ENCODE data around the gene KIZ. TPM values are rescaled to one million over a fixed set of nuclear protein-coding genes. Genes with fewer than 3 reads are reported as not detected.

The KIZ gene
- total and polyA plus RNA-seq, 7 donors, result 5.1 to 291 (median 171) TPM

GRCh38 chr20:21137078-21137477, 11.2 kb downstream of the KIZ start:
- H3K4me3 ChIP-seq, result no peak overlapping the region
- H3K36me3 ChIP-seq, result peaks cover 0 to 51% (median 7%) of the 10 kb centered on the region in 4 donors
- no peaks in the 10 kb centered on the region for H3K9me3 ChIP-seq
- intact Hi-C loops (cut with DNase I), result no loop called here
- no peak for DNase-seq
- 88 to 90% methylated on average over 1 of the region's 1 CpG for WGBS, 2 donors
- peaks cover 0 to 18% (median 13%) of the 10 kb centered on the region in 4 donors for H3K4me1 ChIP-seq
- no peaks in the 10 kb centered on the region for H3K27me3 ChIP-seq
- TF ChIP-seq POLR2A (IDR thresholded peaks at IDR 0.05), result no peak
- no peak for TF ChIP-seq POLR2AphosphoS5 (IDR thresholded peaks at IDR 0.05)
- no peak for TF ChIP-seq EP300 (IDR thresholded peaks at IDR 0.05)
- TF ChIP-seq CTCF (IDR thresholded peaks at IDR 0.05), result no peak
- H3K27ac ChIP-seq, result no peak overlapping the region

DNA sequence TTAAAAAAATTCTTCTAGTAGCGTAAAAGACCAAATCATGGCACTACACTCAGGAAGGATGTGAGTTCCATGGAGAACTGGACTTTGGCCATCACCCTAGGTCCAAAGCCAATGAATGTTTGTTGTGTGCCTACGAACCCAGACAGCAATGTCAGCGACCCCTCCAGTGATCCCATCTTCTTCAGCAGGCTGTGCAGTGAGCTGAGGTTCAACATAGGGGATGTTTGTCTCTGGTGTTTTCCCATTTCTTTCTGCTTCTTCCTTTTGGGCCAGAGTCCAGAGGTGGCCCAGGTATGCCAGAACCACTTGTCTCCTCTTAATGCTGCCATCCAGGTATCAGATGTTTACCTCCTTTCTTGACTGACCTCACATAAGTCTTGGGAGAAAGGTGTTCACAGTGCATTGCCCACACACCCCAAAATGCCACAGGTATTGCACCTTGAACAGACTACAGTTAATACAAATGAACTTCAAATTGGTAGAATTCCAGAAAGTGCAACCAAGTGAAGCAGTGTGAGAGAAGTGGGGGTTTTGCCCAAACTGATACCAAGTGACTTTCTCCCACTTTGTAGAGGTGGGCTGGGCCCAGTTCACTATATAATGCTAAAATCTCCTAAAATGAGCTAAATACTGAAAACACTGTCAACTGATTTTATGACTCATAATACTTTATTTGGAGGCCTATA, 14.1 kb downstream of the KIZ start:
- WGBS, 2 donors, result 77 to 83% methylated on average over 3 of the region's 3 CpGs
- intact Hi-C loops (cut with DNase I), result no loop called here
- Histone ChIP-seq H3K27ac (no peak overlapping the region), H3K4me3 (no peak overlapping the region), H3K9me3 (no peaks in the 10 kb centered on the region), H3K36me3 (peaks cover 0 to 42% (median 6%) of the 10 kb centered on the region in 4 donors), H3K27me3 (no peaks in the 10 kb centered on the region), H3K4me1 (peaks cover 0 to 17% (median 0%) of the 10 kb centered on the region in 4 donors)
- no peak for DNase-seq
- TF ChIP-seq EP300 (IDR thresholded peaks at IDR 0.05), result no peak
- no peak for TF ChIP-seq POLR2AphosphoS5 (IDR thresholded peaks at IDR 0.05)
- TF ChIP-seq CTCF (IDR thresholded peaks at IDR 0.05), result no peak
- TF ChIP-seq POLR2A (IDR thresholded peaks at IDR 0.05), result no peak

DNA sequence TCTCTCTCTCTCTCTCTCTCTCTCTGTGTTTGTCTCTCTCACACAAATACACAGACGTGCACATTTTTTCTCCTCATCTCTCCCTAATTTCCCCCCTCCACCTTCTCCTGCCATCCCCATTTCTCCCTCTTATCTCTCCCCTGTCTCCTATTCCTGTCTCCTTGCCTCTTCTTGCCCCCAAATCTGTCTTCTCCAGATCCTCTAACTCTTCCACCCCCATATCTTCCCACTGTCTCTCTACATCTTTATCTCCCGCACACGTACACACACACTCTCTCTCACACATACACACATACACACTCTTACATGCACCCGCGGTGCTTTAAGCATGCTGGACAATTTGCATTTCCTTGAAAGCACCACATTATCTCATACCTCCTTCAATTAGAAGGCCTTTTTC, 15.9 kb downstream of the KIZ start:
- H3K4me1 ChIP-seq, result peaks cover 0 to 17% (median 0%) of the 10 kb centered on the region in 4 donors
- intact Hi-C loops (cut with DNase I), result no loop called here
- H3K27ac ChIP-seq, result no peak overlapping the region
- no peaks in the 10 kb centered on the region for H3K27me3 ChIP-seq
- TF ChIP-seq POLR2AphosphoS5 (IDR thresholded peaks at IDR 0.05) (no peak), EP300 (IDR thresholded peaks at IDR 0.05) (no peak), CTCF (IDR thresholded peaks at IDR 0.05) (no peak), POLR2A (IDR thresholded peaks at IDR 0.05) (no peak)
- peaks cover 0 to 44% (median 6%) of the 10 kb centered on the region in 4 donors for H3K36me3 ChIP-seq
- DNase-seq, result no peak
- no peaks in the 10 kb centered on the region for H3K9me3 ChIP-seq
- 88 to 93% methylated on average over 5 of the region's 5 CpGs for WGBS, 2 donors
- no peak overlapping the region for H3K4me3 ChIP-seq

DNA sequence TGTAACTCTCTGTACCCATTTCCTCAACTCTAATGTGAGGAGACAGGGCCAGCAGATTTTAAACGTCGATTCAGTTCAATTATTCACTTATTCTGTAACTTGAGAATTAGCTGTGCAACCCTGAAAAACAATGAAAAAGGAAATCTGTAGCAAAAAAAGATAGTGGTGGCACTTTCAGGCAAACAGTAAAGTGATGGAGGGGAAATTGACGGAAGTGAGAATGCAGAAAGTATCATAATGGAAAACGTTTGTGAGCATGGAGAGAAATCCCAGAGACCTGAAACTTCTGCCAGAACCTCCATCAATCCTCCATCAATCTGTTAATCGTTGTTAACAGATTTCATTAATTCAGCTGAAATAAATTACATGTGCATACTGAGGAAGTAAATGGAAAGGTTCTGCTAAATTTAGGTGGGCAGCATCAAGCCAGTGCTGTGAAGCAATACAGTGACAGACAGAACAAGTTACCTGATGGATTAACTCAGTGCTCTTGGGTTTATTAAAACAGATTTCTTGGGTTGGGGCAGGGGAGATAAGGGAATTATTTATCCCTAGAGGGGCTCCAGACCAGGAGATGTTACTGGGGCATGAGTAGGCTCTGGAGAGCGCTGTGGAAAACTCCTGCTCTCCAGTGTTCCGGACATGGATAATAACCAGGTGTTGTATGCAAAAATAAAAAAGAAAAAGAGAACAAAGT, 17.5 kb downstream of the KIZ start:
- TF ChIP-seq POLR2A (IDR thresholded peaks at IDR 0.05), result no peak
- TF ChIP-seq CTCF (IDR thresholded peaks at IDR 0.05), result no peak
- TF ChIP-seq POLR2AphosphoS5 (IDR thresholded peaks at IDR 0.05), result no peak
- no peak for DNase-seq
- Histone ChIP-seq H3K4me3 (no peak overlapping the region), H3K27ac (no peak overlapping the region), H3K9me3 (no peaks in the 10 kb centered on the region), H3K27me3 (no peaks in the 10 kb centered on the region), H3K4me1 (peaks cover 0 to 17% (median 0%) of the 10 kb centered on the region in 4 donors), H3K36me3 (peaks cover 0 to 41% (median 1%) of the 10 kb centered on the region in 4 donors)
- intact Hi-C loops (cut with DNase I), result no loop called here
- WGBS, 2 donors, result 92 to 94% methylated on average over 7 of the region's 7 CpGs

Measured in sigmoid colon (tissue), 7 donors.